Myocyte (in vitro differentiated cells): ENCODE data around the gene MYH7. TPM values are rescaled to one million over a fixed set of nuclear protein-coding genes. Genes with fewer than 3 reads are reported as not detected.
"Not testable (repeated sequence)": the region's sequence is repeated elsewhere in the genome, so short reads cannot be mapped to it uniquely, and the experiment has no call there.

ENCODE experiments used
- DNase-seq: peaks from one replicate; pipeline ENCODE4 v3.0.0-alpha.2; 2012; ENCODE audit warnings: low read depth
- total RNA-seq: library from RNA; depleted of rRNA; stranded (reverse); fragments of >200 nt; gene quantifications from 2 replicates; pipeline ENCODE4 v1.2.3, GENCODE V29; 2014

The MYH7 gene
- total RNA-seq, 1 donor from 2014 or later, result 155 TPM

DNA sequence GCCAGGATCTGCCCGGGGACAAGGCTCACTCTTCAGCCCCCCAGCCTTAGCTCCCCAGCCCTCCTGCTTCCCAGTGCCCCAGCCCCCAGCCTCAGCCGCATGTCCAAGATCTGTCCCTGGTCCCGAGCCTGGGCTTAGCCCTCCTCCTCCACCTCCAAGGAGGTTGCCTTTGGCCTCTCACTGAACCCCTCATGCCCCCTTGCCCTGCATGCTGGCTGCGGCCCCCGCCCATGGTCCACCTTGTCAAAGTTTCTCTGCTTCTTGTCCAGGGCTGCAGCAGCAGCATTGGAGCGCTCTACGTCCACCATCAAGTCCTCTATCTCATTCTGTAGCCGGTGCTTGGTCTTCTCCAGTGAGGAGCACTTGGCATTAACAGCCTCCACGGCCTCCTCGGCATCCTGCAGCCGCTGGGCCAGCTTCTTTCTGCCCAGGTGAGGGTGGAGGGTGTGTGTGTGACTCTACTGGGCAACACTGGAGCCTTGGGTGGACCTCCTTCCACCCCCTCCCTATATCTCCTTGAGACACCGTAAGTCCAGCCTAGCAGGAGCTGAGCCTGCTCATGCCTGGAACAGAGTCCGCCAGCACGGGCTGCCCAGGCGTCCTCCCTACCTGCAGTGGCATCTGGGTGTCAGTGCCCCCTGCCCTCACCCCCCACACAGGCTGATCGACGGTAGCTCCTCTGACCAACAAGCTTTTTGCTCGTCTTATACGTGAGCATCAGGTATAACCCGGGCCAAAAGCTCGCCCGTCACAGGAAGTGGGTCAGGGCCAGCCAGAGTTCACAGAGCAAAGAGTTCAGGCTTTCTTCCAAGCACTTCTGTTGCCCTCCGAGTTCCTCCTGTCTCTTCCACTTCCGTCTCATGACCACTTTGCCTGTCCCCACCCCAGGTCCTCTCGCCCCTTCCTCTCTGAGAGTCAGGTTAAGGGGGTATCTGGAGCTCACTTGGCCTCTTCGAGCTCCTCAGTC lies 47.3 kb downstream of the MYH7 start:
- DNase-seq, result no peak

DNA sequence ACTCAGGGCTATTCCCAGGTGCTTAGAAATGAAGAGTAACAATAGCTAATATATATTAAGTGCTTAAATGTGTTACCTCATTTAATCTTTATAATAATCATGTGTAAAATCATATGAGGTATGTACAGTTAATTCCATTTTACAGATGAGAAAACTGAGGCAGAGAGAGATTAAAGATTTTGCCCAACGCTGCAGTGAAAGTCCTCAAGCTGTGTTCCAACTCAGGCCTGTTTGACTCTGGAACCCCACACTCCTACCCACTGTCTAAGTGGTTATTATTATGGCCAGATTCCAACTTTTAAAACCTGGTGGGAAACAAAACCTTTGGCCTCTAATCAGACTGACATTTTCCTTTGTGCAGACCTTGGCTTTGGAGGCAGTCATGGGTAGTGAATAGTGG lies 48.5 kb downstream of the MYH7 start:
- no peak for DNase-seq

- DNase-seq, result not testable (repeated sequence)
Measured at GRCh38 chr14:23386266-23386657, 49.2 kb downstream of the MYH7 start.

DNA sequence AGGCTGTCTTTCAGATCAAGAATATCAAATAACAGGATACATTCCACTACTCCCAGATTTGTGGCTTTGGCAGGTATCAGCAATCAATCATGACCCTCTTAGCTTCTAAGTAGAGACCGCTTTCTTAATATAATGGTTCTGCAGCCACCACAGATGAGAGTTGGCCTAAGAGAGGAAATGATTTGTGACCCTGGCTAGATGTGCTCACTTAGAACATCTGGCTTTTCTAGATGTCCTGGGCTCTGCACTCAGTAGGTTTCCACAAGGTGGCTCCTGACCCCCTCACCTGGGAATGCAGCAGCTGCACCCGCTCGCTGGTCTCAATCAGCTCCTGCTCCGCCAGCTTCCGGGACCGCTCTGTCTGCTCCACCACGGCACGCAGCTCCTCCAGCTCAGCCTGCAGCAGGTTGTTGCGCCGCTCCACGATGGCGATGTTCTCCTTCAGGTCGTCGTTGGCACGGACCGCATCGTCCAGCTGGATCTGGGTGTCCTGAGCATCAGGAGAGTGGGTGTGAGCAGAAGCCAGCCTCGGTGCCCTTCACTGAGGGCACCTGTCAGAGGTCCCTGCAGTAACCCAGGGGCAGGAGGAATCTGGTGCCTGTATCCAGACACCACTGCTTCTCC lies 49.7 kb downstream of the MYH7 start:
- DNase-seq, result no peak

GRCh38 chr14:23385244-23385641 lies 50.2 kb downstream of the MYH7 start:
- DNase-seq, result no peak

DNA sequence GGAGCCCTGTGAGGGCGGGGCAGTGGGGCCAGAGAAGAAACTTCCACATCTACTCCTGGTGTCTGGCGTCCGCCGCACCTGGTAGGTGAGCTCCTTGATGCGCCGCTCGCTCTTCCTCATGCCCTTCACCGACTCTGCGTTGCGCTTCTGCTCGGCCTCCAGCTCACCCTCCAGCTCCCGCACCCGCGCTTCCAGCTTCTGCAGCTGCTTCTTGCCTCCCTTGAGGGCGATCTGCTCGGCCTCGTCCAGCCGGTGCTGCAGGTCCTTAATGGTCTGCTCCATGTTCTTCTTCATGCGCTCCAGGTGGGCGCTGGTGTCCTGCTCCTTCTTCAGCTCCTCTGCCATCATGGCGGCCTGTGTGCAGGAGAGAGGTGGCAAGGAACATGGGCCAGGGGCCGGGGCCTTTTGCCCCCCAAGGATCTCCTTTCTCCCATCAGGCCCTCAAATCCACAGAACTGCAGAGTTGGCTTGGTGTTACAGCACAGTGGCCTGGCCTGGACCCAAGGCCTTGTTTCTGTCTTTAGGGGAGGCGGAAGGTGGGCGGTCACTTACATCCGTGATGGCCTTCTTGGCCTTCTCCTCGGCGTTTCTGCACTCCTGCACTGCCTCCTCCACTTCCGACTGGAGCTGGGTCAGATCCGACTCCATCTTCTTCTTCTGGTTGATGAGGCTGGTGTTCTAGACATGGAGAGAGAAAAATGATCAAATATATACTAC lies 50.9 kb downstream of the MYH7 start:
- no peak for DNase-seq

GRCh38 chr14:23382731-23383440 lies 52.6 kb downstream of the MYH7 start:
- DNase-seq, result no peak

- no peak for DNase-seq
Measured at GRCh38 chr14:23382276-23382675, 53.2 kb downstream of the MYH7 start.

DNA sequence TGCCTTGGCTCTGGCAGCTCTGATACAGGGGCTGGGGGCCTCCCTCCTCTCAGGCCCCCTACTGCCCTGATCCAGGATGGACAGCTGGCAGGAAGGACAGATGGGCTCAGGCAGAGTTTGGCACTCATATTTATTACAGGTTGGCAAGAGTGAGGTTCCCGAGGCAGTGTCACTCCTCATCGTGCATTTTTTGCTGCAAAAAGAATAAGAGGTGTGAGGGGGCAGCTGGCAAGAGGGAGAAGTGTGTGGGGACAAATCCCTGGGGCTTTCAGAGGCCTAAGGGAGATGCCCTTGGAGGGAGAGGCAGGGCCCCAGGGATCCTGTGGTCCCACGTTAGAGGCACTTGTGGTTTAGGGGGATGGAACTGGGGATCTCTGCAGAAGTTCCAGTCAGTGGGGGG lies 53.6 kb downstream of the MYH7 start:
- no peak for DNase-seq

DNA sequence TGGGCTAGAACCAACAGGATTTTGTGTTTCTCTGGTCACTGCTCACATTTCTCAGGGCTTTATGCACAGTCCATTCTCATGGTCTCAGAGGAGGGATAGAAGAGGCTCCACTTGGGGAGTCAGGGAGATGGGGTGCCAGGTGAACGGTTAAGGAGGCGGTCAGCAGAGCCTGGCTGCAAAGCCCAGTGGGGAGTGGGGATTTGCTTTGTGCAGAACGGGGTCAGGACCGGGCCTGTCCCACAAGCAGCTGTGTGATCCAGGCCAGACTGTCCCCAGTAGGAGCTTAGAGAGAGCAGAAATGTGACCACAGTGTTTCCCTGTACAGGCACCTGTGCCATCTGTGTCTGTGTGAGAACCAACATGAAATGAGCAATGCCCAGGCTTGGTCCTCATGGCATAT lies 54.5 kb downstream of the MYH7 start:
- peak; percentile 40 for DNase-seq

GRCh38 chr14:23380197-23380914 lies 55.1 kb downstream of the MYH7 start:
- no peak for DNase-seq

GRCh38 chr14:23379366-23380196 lies 55.9 kb downstream of the MYH7 start:
- DNase-seq, result peak; percentile 48

DNA sequence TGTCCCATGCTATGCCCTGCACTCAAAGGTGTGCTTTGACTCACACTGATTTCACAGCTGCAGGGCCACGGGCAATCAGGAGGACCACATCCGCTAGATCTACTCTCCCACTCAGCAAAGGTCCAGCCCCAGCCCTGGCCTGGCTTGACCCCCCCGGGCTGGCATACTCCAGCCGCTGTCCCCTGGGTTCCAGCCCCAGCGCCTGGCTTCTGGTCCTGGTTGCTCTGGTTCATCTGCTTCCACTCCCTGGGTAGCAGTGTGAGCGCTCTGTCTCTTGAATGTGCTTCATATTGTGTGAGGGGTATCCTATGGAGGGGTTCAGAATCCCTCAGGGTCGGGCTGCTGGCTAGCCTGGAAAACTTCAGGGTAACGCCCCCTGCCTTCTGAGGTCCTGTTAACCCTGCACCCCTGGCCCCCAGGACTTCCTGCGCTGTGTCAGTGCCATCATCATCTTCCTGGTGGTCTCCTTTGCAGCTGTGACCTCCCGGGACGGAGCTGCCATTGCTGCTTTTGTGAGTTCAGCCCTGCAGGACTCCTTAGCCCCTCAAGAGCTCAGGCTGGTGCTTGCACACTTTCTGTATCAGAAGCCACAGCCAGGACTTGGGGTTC lies 56.7 kb downstream of the MYH7 start:
- no peak for DNase-seq

GRCh38 chr14:23377573-23378563 lies 57.6 kb downstream of the MYH7 start:
- no peak for DNase-seq

DNA sequence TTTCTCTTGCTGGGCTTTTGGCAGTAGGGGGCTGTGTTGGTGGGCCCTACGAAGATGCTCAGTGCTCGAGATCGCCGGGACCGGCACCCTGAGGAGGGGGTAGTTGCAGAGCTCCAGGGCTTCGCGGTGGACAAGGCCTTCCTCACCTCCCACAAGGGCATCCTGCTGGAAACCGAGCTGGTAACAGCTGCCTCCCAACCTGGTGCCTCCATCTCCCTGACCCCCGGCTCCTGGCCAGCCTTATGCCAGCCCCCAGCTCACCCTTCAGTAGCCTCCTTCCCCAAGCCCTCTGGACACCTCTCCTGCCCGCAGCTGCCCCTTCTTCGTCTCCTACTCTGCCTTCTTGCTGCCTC lies 58.3 kb downstream of the MYH7 start:
- DNase-seq, result no peak

DNA sequence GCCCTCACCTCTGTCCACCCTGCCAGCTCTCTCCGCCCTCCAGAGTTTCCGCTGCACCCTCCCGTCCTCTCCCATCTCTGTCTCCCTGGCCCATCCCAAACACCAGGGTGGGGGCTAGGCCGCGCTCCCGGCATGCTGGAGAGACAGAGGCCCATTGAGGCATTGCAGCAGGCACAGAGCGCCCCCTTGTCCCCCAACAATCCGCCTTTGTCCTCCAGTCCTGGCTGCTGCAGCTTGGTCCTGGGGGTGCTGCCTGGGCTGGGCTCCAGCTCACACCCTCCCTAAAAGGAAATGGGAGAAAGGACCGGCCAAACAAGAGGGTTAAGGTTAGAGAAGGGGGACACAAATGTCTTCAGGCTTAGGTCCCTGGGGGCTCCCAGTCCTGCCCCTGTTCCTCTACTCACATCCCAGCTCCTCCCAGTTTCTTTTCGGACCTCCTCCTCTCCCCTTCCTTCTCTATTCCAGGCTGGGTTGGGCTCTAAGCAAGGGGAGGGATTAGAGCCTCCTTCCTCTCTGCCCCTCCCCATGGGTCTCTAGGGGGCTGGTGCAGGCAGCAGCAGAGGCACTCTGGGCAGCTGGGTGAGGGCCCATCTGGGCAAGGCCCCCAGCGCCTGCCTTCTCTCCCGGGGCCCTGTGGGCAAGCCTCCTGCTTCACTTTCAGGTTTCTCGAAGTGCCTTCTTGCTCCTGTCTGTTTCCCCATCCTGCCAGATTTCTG lies 58.8 kb downstream of the MYH7 start, which contains the start of gene CMTM5:
Gene CMTM5 (plus strand): TSS at position 565 of the 716 bp plus-strand sequence. CDS start 206 bp downstream, outside the sequence.
- no peak for DNase-seq

GRCh38 chr14:23375527-23376251 lies 59.8 kb downstream of the MYH7 start:
- no peak for DNase-seq
